Measurements from ENCODE around the gene STX3. TPM values are rescaled to one million over a fixed set of nuclear protein-coding genes. Genes with fewer than 3 reads are reported as not detected.

STX3 gene
- total and polyA plus RNA-seq, 2 of the 8 experiments (the other 6 are each of a cell fraction or from before 2014, with no cell fraction given): 50.5 to 56.1 TPM

- Histone ChIP-seq H3K9me3 (ENCODE audit: insufficient read depth in 2 of 2, low read depth in 1 of 2, low read length in 1 of 2) (peaks cover 0 to 4% of the 10 kb centered on the region in 2 experiments; a peak in 1 of 4 replicates), H4K91ac (replicated peaks; ENCODE audit: insufficient read length, low read length) (no peak overlapping the region), H3K4me3 (ENCODE audit: extremely low read depth in 1 of 4, insufficient read depth in 2 of 4, low read depth in 3 of 4, low read length in 4 of 4) (no peak overlapping the region), H2BK12ac (ENCODE audit: low read depth, low read length) (no peak overlapping the region), H2AFZ (ENCODE audit: low read length) (no peak overlapping the region), H3K4ac (replicated peaks; ENCODE audit: insufficient read length, low read depth, low read length) (no peak overlapping the region), H3K27me3 (replicated peaks in 1 of 4; ENCODE audit: control insufficient read depth in 3 of 4, extremely low read depth in 1 of 4, insufficient read depth in 3 of 4, low read length in 3 of 4) (no peaks in the 10 kb centered on the region), H2BK20ac (ENCODE audit: low read length) (no peak overlapping the region), H2BK15ac (ENCODE audit: low read length) (no peak overlapping the region), H3K9ac (replicated peaks in 1 of 4; ENCODE audit: extremely low read depth in 1 of 4, low read depth in 3 of 4, low read length in 3 of 4) (no peak overlapping the region), H4K20me1 (replicated peaks in 1 of 2; ENCODE audit: control insufficient read depth in 1 of 2, insufficient read depth in 2 of 2, low read length in 2 of 2) (no peaks in the 10 kb centered on the region), H3K23ac (ENCODE audit: insufficient read length) (no peak overlapping the region), H4K5ac (ENCODE audit: insufficient read length, low read depth, low read length) (no peak overlapping the region), H2BK5ac (ENCODE audit: low read depth, low read length) (no peak overlapping the region), H3K4me2 (ENCODE audit: insufficient read depth in 1 of 2, low read depth in 2 of 2, low read length in 2 of 2) (no peak overlapping the region), H3K79me2 (ENCODE audit: control insufficient read depth in 1 of 2, insufficient read depth in 2 of 2, low read length in 2 of 2) (no peaks in the 10 kb centered on the region), H3K56ac (replicated peaks; ENCODE audit: insufficient read length, low read depth, low read length) (no peak overlapping the region), H3K23me2 (ENCODE audit: low read depth, low read length) (no peaks in the 10 kb centered on the region), H2AK5ac (ENCODE audit: low read depth, low read length) (no peak overlapping the region), H3K27ac (ENCODE audit: low read depth, low read length) (no peak overlapping the region), H3K14ac (ENCODE audit: insufficient read length) (no peak overlapping the region), H3K4me1 (replicated peaks in 1 of 4; ENCODE audit: control insufficient read depth in 3 of 4, insufficient read depth in 4 of 4, low read length in 3 of 4) (no peaks in the 10 kb centered on the region), H3K79me1 (ENCODE audit: low read depth, low read length) (peaks cover 2% of the 10 kb centered on the region; the same call in 1 of the 2 replicates), H3K36me3 (ENCODE audit: control insufficient read depth in 2 of 4, insufficient read depth in 4 of 4, low read length in 3 of 4) (peaks cover 0 to 21% (median 12%) of the 10 kb centered on the region in 4 experiments; a peak in 7 of 8 replicates), H2BK120ac (replicated peaks; ENCODE audit: low read depth, low read length) (no peak overlapping the region), H4K8ac (ENCODE audit: extremely low read depth, insufficient read depth, low read length) (no peak overlapping the region), H3K18ac (ENCODE audit: extremely low read depth, low read length) (no peak overlapping the region)
- WGBS, 2 experiments (ENCODE audit: extremely low coverage in 1 of 2, insufficient coverage in 1 of 2, insufficient read length in 1 of 2, insufficient replicate concordance in 2 of 2, low coverage in 1 of 2, low lambda C conversion rate in 2 of 2, missing lambda C conversion rate in 1 of 2): 88% methylated on average over 4 of the region's 4 CpGs; no CpG with 5 or more reads in 1 of the 2 experiments
- FAIRE-seq: no peak
- ChIA-PET POLR2A (ENCODE audit: partially characterized antibody) (interaction anchor here (1.0 to 1.2 kb wide), 2 partner anchors 9 to 10 kb away, joined by 3 to 4 read pairs; no protein-coding TSS in a partner anchor), CTCF (ENCODE audit: partially characterized antibody) (interaction anchor here (1.6 kb wide), 1 partner anchor 18 kb away, joined by 7 read pairs; no protein-coding TSS in a partner anchor)
- DNase-seq (ENCODE audit: low read depth in 1 of 2, low spot score in 2 of 2): no peak
- no peak for TF ChIP-seq JUND (IDR thresholded peaks at IDR 0.05; ENCODE audit: low read length)
- no peak for TF ChIP-seq ASH2L (IDR thresholded peaks at IDR 0.05; ENCODE audit: low read length)
- no peak for TF ChIP-seq KDM4A (IDR thresholded peaks at IDR 0.05; ENCODE audit: low read depth, low read length, severe bottlenecking)
- no peak for TF ChIP-seq POLR2A (IDR thresholded peaks at IDR 0.05; ENCODE audit: control extremely low read depth in 1 of 2, low read depth in 2 of 2, low read length in 2 of 2)
- no peak for TF ChIP-seq BCL11A (IDR thresholded peaks at IDR 0.05; ENCODE audit: low read depth in 2 of 2, low read length in 2 of 2)
- no peak for TF ChIP-seq CEBPB (IDR thresholded peaks at IDR 0.05; ENCODE audit: low read depth, low read length)
- no peak for TF ChIP-seq HDAC2 (IDR thresholded peaks at IDR 0.05; ENCODE audit: borderline replicate concordance in 1 of 2, low read depth in 2 of 2, low read length in 2 of 2)
- TF ChIP-seq SP4 (IDR thresholded peaks at IDR 0.05; ENCODE audit: low read length): no peak
- TF ChIP-seq CHD2 (IDR thresholded peaks at IDR 0.05; ENCODE audit: low read length): no peak
- TF ChIP-seq CTCF (IDR thresholded peaks at IDR 0.05; ENCODE audit: control extremely low read depth in 1 of 3, insufficient read depth in 1 of 3, low read depth in 1 of 3, low read length in 3 of 3): no peak
- no peak for TF ChIP-seq EP300 (IDR thresholded peaks at IDR 0.05; ENCODE audit: borderline replicate concordance in 1 of 2, low read depth in 2 of 2, low read length in 2 of 2)
- TF ChIP-seq MAFK (IDR thresholded peaks at IDR 0.05; ENCODE audit: low read depth, low read length): no peak
Observed at GRCh38 chr11:59783632-59784090, 28.5 kb downstream of the STX3 start.

Measured in H1 (cell line).